ENCODE measurements around the gene SELENOT. TPM values are rescaled to one million over a fixed set of nuclear protein-coding genes. Genes with fewer than 3 reads are reported as not detected.

Gene SELENOT
- polyA plus RNA-seq, 3 donors, result 100 to 118 (median 113) TPM

GRCh38 chr3:150636258-150636657, 33.1 kb downstream of the SELENOT start:
- DNase-seq, result no peak

DNA sequence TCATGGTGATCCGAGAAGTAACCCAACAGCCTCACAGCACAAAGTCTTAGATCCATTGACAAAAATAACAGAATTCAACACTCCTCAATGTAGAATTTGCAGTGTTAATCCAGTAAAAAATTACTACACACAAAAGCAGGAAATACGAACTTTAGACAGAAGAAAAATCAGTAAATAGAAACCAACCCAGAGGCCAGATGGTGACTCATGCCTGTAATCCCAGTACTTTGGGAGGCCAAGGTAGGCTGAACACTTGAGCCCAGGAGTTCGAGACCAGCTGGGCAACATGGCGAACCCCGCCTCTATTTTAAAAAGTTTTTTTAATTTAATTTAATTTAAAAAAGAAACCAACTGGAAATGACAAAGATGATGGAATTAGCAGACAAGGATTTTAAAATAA, 36.1 kb downstream of the SELENOT start:
- DNase-seq, result no peak

- no peak for DNase-seq
Measured at GRCh38 chr3:150640256-150640655, 37.1 kb downstream of the SELENOT start.

- DNase-seq, result no peak
Measured at GRCh38 chr3:150653110-150653561, 50.0 kb downstream of the SELENOT start.

DNA sequence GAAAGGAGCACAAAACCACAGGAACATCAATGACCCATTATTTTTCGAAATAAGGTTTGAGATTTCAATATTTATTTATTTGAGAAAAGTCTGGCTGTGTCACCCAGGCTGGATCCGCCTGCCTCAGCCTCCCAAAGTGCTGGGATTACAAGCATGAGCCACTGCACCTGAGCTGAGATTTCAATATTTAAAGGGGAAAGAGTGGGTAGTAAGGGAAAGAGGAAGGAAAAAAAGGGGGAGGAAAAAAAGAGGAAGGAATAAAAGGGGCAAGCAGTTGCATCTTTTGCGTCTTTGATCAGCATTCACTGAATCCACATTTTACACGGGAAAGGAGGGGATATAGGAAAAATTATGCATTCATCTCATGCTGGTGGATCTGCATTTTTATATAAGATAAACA, 53.2 kb downstream of the SELENOT start:
- DNase-seq, result no peak

DNA sequence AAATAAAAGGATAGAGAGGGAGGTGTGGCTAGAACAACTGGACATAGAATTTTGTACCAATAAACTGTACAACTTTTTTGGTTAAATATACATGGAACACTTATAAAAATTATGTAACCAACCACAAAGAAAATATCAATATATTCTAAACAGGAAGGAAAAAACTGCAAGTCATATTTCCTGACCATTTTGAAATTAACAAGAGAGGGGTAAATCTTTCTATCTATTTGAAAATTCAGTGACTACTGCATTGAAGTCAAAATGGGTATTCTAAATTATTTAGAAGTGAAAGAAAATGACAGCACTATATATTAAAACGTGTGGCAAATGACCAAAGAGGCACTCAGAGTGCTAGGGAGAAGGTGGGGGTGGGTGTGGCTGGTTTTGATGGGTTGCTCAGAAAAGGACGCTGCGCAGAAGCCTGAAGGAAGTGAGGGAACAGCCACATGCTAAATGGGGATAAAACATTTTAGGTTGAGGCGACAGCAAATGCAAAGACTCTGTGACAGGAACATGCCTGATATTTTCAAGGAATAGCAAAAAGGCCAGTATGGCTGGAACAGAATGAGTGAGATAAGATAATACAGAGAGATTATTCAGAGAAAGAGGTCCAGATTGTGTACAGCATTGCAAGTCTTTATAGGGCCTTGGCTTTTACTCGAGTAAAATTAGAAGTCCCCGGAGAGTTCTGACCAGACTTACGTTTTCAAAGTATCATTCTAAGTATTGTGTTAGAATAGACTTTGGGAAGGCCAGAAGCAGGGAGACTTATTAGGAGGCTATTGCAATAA, 59.5 kb downstream of the SELENOT start:
- DNase-seq, result no peak

- DNase-seq, result no peak
Measured at GRCh38 chr3:150663461-150663860, 60.3 kb downstream of the SELENOT start.

GRCh38 chr3:150666167-150666566, 63.0 kb downstream of the SELENOT start:
- DNase-seq, result no peak

GRCh38 chr3:150673966-150674365, 70.8 kb downstream of the SELENOT start:
- DNase-seq, result no peak

- no peak for DNase-seq
Measured at GRCh38 chr3:150675587-150675986, 72.5 kb downstream of the SELENOT start.

Other genes starting within 250 kb of the SELENOT start
- gene TSC22D2, start 195.0 kb upstream of the SELENOT start, polyA plus RNA-seq (ENCODE audit: insufficient read length in 3 of 3), result 10 to 100 TPM; 46.1 to 58.6 (median 56.2) TPM
- gene SERP1, start 56.8 kb upstream of the SELENOT start, polyA plus RNA-seq (ENCODE audit: insufficient read length in 3 of 3), result 100 to 1,000 TPM; 113 to 124 (median 115) TPM
- 100 to 1,000 TPM; 146 to 179 (median 147) TPM for gene EIF2A, start 56.5 kb upstream of the SELENOT start, polyA plus RNA-seq (ENCODE audit: insufficient read length in 3 of 3)
- 1 to 10 TPM in 2 of 3 donors, under 1 TPM in 1; 1.00 to 1.4 (median 1.0) TPM for gene ERICH6, start 100.6 kb downstream of the SELENOT start, polyA plus RNA-seq (ENCODE audit: insufficient read length in 3 of 3)
- 10 to 100 TPM; 16.4 to 18.4 (median 16.7) TPM for gene SIAH2, start 159.8 kb downstream of the SELENOT start, polyA plus RNA-seq (ENCODE audit: insufficient read length in 3 of 3)

Data from renal pelvis (tissue), 4 donors.